LHCN-M2 (cell line): ENCODE measurements around the gene KDM1A. TPM values are rescaled to one million over a fixed set of nuclear protein-coding genes. Genes with fewer than 3 reads are reported as not detected.

Source experiments
- DNase-seq: peaks from one replicate; pipeline ENCODE4 v3.0.0-alpha.2; 2012; ENCODE audit warnings: low read depth
- total RNA-seq: library from RNA; depleted of rRNA; stranded (reverse); fragments of >200 nt; gene quantifications from 2 replicates; pipeline ENCODE4 v1.2.3, GENCODE V29; 2014

Gene KDM1A
- total RNA-seq, 1 experiment from 2014 or later: 94.3 TPM

DNA sequence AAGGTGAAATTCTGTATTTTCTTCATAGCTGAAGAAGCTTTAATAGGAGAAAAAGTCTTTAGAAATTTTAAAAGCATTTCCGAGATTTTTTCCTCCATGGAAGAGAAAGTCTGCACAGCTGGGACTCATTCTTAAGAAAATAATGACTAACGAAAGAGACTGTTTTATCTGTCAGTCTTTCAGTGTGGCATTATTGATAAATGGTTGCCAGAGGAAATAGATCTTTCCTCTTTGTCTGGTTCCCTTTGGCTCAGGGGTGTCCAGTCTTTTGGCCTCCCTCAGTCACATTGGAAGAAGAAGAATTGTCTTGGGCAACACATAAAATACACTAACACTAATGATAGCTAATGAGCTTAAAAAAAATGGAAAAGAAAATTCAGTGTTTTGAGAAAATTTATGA, 49.9 kb downstream of the KDM1A start:
- no peak for DNase-seq

DNA sequence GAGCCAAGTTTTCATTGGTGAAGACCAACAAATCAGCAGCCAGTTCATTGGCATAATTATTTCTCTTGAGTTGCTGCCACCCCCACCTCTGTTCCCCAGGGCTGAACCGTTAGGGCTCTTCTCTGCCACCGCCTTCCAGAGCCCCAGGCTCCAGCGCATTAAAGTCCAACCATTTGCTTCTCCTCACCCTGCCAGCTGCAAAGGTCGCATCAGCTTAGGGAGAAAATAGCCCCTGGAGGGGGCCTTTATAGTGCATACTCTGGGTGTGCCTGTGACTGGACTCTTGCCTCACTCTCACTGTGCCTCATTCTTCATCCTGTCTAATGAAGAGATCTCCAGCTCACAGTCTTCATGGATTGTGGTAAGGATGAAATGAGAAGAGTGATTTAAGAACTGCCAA, 50.4 kb downstream of the KDM1A start:
- no peak for DNase-seq

DNA sequence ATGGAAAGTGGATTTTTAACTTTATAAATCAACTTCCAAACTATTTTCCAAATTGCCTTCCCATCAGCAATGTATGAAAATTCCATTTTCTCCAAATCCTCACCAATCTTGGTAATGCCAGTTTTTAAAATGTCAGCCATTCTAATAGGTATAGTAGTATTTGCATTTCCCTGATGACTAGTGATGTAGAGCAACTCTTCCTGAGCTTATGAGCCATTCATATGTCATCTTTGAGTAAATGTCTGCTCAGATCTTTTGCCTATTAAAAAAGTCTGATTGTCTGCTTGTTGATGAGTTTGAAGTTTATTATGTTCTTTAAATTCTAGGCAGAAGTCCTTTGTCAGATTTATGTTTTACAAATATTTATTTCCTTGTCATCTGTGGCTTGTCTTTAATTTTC, 54.7 kb downstream of the KDM1A start:
- DNase-seq: no peak

DNA sequence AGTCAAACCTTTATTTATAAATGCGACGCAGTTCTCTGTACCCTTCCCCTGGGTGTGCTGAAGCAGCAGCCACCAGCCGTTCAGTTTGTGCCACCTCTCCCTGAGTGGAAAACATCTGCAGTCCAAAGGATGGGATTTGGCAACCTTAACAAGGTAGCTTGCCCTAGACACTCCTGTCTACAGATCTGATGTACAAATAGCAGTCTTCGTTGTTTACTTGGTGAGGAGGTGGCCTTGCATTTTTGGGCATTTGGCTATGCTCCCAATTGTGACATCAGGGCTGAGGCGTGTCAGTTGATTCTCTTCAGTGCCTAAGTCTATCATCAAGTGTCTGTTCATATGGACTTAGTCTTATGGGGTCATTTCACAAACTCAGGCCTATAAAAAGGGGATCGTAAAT, 59.8 kb downstream of the KDM1A start:
- no peak for DNase-seq

DNA sequence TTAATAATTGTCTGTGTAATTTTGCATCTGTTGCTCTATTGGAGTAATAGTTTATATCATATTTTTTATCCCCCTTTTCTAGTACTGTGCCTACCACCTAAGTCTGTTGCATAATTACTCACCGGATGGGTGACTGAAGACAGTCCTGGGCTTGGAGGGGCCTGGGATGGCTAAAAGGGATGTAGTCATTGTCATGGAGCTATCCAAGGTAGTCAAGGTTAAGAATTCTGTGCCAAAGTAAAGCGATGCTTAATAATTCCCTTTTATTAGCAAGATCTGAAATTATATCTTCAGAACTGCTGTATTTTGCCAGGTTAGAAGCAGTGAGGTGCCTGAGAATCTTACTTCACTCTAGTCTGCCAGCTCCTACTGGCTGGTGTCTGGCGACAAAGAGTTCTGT, 61.6 kb downstream of the KDM1A start:
- no peak for DNase-seq

DNA sequence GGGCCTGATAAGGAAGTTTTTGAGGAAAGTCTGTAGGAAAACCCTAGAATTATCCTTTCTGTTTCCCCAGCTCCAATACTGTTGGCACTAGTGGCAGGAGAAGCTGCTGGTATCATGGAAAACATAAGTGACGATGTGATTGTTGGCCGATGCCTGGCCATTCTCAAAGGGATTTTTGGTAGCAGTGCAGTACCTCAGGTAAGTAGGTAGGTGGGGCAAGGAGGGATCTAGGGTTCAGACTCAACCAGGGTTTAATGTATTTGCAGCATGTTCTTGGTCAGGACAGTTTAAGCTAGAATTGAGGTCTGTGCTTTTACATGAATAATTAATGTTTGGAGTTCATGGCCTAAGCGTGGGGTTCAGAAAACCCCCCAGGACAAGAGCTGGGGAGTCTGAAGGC, 62.1 kb downstream of the KDM1A start:
- DNase-seq: no peak

DNA sequence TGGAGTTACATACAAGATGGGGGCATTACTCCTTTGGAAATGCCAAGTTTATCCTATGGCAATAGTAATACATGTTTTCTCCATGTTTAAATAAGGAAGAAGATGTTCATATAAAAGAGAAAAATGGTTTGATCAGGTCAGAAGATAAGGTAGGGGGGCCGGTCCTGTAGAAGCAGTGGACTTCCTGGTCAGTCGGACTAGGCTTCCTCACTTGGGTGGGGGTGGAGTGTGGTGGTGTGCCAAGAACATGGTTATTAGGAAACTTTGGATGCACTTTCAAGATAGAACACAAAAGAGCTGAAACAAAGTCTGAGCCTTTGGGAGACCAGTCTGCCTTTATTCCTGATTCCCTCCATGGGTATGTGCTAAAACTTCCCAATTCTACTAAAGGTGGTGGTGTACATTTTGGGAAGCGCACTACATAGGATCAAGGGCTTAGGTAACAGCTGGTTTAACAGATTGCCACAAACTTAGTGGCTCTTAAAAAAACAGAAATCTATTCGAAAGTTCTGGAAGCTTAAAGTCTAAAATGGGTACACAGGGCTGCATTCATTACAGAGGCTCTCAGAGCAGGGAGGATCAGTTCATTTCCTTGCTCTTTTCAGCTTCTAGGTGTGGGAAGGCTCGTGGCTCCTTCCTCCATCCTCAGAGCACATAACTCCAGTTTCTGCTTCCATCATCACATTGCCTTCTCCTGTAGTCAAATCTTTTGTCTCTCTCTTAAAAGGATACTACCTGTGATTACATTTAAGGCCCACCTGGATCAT, 64.6 kb downstream of the KDM1A start:
- DNase-seq: no peak

DNA sequence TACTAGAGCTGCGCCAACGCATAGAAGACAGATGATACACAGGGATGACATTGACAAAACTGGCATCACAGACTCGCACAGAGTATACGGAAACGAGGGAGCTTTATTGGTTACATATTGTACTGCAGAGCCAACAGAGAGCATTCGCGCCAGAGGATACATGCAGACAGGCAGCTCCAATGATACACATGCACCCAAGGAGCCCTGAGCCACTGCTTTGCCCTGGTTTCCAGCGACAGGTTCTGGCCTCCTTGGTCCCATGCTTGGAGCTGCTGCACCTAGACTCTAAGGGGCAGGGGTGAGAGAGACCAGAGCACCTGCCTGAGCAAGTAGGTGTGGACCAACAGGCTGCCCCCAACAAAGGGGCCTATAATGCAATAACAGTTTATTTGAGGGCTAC, 65.6 kb downstream of the KDM1A start:
- no peak for DNase-seq

DNA sequence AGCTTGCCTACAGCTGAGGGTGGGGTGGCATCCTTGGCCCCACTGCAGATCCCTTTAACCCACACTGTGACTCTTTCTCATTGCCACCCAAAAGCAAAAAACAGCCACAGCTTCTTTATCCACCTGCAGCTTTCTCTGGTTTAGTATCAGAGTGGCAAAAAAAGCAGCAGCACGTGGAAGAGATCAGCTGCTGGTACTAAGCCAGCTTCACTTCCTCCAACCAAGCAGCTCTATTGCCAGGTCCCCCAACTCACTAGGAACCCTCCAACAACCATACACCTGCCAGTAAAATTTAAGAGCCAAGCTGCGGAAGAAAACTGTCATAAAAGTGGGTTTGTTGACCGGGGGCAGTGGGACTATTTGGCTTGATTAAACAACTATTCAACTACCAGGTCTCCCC, 66.4 kb downstream of the KDM1A start:
- DNase-seq: no peak

DNA sequence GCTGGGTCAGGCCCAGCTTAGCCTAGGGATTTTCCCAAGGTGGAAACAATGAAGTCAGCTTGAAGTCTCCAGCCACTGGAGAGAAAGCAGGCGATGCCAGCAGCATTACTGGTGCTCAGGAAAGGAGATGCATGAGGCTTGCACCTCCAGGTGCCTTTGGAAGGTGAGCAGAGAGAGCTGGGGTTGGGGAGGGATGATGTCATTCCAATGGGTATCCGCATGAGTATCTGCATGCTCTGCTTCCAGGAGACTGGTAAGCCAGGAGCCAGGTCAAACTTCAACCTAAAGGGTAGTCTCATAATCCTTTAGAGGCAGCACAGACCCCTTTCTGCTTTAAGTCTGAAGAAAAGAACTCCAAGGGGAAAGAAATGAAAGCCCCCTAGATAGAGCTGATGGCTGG, 68.8 kb downstream of the KDM1A start:
- no peak for DNase-seq

DNA sequence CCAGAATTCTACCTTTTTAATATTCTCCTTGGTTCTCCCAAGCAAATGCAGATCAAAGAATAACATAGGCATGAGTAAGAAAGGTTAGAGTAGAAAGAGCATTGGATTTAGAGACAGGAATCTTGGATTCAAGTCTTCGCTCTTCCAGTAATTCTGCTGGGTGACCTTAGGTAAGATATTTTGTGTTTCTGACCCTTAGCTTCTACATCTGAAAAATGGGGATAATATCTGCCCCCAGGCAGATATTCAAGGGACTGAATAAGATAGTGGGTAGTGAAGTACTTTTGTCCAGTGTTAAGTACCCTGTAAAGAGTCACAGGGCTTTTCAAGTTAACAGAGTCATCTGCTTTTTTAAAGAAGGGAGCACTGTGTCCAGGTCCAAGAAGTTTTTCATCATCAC, 70.8 kb downstream of the KDM1A start:
- DNase-seq: no peak

DNA sequence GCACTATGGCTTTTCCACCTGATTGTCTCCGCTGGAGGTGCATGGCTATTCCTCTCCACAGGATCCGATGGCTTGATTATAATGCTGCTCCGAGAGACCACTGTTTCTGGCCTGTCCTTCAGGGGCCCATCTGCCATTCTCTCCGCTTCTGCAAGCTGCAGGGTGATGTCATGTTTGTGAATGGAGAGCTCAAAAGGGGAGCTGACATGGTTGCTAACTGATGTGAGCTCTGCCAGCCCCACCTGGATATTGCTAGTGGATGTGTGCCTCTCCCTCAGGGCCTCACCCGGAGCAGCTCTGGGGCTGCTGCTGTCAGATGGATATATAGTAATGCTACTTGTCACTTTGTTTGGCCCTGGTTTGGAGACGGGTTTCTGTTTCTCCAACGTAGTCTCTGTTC, 72.3 kb downstream of the KDM1A start:
- DNase-seq: no peak

DNA sequence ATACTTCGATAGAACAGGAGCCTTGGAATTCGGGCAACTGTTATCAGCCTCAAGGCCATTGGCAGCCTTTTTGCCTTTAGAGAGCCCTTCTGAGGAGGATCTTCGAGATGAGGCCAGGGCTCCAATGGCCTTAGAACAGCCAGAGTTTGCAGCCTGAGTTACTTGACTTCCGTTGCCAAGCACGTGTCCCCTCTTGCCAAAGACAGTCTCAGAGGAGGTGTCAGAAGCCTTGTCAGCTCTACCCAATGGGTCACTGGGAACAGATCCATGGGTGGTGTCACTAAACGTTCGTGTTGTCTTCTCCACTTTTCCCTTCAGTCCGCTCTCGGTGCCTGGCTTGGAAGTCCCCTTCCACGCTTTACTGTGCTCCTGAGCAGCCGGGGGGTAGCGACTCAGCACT, 73.2 kb downstream of the KDM1A start:
- no peak for DNase-seq

DNA sequence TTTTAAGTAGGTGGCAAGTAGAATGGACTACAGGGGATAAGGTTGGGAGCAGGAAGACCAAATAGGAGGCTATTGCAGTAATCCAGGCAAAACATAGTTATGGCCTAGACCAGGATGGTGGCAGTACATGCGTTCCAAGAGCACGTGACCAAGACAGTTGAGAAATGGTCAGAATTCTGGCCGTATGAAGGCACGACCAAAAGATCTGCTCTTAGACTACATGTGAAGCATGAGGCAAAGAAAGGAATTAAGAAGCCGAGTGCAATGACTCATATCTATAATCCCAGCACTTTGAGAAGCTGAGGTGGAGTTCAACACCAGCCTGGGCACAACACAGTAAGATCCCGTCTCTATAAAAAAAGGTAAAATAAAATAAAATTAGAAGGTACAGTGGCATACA, 78.0 kb downstream of the KDM1A start:
- DNase-seq: no peak

DNA sequence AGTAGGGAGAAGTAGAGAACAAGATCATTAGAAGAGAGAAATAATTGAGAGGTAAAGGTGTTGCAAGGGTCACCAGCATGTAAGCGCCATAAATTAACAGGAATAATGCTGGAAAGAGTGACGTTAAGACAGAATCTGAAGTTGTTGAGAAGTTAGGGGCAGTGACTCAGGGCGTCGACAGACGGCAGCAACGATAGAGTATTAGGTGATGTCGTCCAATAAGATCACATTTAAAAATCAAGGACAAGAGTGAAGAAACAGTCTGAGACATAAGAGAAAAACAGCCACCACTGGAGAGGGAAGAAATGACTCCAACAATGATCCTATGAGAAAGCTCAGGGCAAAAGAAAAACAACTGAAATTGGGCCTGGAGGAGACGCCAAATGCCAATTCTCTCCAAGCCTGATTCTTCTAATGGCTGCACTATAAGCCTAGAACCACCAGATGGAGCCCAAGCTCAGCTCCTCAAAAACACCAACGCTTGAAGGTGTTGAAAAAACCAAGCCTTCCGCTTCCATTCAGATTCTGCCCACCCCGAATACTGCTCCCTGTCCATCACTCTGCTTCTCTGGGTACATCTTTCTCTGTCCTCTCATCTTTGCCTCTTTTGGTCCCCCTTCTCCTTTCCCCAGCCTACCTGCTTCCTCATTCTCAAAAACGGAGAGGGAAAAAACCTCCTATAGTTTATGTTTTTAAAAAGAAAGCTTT, 79.3 kb downstream of the KDM1A start:
- peak; percentile 73 for DNase-seq

DNA sequence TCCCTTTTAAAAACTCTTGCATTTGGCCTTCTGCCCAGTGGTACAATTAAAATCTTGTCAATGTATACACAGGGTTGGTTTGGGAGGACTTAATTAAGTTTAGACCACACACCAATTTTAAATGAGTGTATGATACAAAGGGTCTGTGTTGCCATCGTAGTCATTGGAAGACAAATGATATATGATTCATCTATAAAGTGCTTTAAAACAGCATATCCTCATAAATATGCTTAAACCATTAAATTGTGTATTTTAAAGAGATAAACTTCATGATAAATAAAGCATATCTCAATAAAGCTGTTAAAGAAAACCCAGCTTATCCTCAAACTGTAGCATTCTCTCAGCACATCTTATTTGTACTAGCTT, 79.9 kb downstream of the KDM1A start:
- DNase-seq: no peak

DNA sequence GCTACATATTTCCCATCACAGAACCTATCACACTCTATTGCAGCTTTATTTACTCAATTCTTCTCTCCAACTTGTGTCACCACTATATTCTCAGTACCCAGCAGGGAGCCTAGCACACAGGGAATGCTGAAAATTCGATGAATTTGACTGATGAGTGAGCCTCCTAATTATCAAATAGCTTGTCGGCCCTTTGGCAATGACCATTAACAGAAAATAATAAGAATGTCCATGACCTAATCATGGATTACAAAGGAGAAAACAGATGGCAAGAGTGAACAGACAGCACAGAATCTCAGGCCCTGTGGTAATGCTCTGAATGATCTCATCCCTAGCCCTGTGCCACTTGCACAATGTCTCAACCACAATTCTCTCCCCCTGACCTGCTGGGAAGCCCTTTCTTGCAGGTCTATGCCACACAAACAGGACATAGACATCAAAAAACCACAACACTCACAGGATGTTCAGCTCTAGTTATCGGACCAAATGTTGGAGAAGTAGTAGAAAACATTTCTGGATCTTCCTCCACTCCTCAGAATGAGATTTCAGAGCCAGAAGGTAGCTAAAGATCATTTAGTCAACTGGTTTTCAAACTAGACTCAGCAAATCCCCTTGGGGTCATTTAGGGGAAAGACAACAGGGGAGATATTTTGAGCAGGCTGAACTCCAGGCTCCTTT, 80.9 kb downstream of the KDM1A start:
- DNase-seq: peak; percentile 97

DNA sequence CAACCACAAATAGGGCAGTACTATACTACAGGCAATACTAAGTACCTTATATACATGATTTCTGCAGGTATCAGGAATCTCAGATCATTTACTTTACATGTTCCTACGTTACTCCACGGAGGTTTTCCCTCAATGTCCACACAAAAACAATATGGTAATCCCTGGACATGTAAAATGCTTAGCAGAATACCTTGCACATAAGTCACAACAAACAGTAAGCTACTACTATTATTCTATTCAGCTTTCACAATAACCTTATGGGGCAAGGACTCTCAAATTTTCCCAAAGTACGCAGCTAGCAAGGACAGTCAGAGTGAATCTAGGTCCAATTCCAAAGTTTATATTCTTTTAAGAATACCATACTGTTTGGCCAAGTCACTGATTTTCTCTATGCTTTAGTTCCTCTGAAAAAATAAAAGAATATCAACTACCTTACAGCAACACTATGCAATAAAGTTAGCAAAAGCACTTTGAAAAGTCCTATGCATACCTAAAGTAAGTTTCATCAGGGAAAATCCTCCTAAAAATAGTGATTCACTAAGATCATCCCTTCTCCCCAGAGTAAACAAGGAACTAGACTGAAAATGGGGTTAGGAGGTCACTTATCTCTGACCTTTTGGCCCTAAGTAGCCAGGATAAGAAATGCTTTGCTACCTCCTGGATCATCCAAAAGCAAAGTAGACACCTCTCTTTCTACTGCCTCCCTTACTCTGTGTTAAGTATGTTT, 82.0 kb downstream of the KDM1A start:
- DNase-seq: peak; percentile 49

DNA sequence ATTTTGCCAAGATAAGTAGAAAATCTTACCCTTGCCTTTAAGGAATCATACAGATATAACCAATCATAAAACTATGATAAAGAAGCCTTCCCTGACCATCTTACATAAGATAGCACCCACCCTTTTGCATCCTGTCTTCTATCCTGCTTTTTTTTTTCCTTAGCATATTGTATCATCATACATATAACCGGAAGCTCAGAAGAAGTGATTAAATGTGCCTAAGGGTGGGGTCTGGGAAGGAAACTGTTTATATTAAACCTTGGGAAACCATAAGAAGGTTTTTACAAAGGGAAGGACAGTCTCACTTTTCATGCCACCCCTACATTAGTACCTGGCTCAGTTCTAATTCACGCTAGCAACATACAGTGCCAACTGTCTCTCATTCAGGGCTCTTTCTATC, 82.6 kb downstream of the KDM1A start:
- no peak for DNase-seq

DNA sequence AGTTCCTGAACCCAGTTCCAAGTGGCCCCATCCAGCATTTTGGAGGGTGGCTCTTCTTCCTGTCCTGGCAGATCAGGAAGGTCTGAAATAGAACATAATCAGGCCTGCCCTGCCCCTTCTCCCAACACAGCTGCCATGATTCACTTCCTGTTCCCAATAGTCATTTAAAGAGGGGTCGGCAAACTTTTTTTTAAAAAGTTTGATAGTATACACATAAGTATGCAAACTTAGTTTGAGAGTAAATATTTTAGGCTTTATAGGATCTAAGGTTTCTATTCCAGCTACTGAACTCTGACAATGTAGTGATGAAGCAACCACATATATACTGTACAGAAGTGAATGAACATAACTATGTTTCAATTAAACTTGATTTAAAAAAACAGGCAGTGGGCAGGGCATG, 83.0 kb downstream of the KDM1A start:
- peak; percentile 82 for DNase-seq

DNA sequence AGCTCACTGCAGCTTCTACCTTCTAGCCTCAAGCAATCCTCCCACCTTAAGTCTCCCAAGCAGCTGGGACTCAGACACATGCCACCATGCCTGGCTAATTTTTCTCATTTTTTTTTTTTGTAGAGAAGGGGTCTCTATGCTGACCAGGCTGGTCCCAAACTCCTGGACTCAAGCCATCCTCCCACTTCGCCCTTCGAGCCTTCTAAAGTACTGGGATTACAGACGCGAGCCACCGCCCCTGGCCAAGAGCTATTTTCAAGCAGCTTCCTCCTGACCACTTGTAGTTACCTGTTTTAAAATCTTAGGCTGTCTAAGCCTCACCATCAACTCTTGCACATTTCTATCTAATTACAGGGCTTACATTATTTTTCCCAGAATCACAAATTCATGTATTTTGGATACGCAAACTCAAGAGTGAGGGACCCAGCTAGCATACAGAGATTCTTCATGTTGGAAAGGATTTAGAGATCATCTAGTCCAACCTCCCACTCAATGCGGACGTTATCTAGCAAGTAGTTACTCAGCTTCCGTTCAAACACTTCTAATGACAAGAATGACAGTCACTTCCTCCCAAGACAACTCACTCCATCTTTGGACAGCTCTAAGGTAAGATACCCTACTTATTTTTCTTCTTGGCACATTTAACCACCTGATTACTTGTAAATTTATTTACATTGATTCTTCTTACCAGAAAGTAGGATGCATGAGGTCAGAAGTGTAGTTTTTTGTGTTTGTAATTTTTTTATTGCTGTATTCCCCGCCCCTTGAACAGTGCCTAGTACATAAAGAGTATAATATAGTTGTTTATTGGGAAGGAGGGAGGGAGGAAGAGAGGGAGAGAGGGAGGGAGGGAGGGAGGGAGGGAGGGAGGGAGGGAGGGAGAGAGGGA, 84.0 kb downstream of the KDM1A start:
- DNase-seq: no peak
